HCT116 (cell line): ENCODE results near the gene DMBX1. TPM values are rescaled to one million over a fixed set of nuclear protein-coding genes. Genes with fewer than 3 reads are reported as not detected.

ENCODE experiments used
- ATAC-seq: fragments of 200-7000 bp; cut with Tn5 transposase; 2 replicates; pipeline ENCODE4 v1.9.1; 2020; ENCODE audit warnings: mild to moderate bottlenecking, moderate library complexity
- BruUV-seq: library from RNA; stranded (reverse); fragments of 400-500 nt; replicated peaks from 2 replicates; lab custom pipeline; 2021; lab: Mats Ljungman, UMichigan
- CTCF ChIA-PET: fragments of 300-600 bp; sonication (Branson Sonifier 250); formaldehyde crosslinking; loops from one replicate; lab custom pipeline; 2021; ENCODE audit warnings: antibody characterized with exemption; lab: Charles Lee
- POLR2A ChIA-PET: fragments of 300-600, 350-600 bp; sonication (Branson Sonifier 250); formaldehyde crosslinking; loops from one replicate; lab custom pipeline; 2021; ENCODE audit warnings: antibody characterized with exemption; lab: Charles Lee
- RAD21 ChIA-PET, 2 experiments: fragments of 300-600 bp; sonication (Branson Sonifier 250); formaldehyde crosslinking; loops; one replicate each; lab custom pipeline; 2023; ENCODE audit warnings: low total read pairs in 2 of 2; ENCODE audit not compliant: uncharacterized antibody in 2 of 2, unreplicated experiment in 2 of 2, low non-redundant PET in 1 of 2; lab: Charles Lee
- DNase-seq: peaks from one replicate; pipeline ENCODE4 v3.0.0-alpha.2; 2010; ENCODE audit warnings: low read depth, low spot score
- H2AFZ ChIP-seq: fragments of 200-600 bp; shearing (Covaris generic), sonication (generic); 2 replicates; pipeline ENCODE4 v1.6.1; 2017; ENCODE audit warnings: low read depth, mixed run types, mixed read lengths, antibody characterized with exemption, low read length; ENCODE audit not compliant: poor library complexity, severe bottlenecking
- H3K27ac ChIP-seq: 2 replicates; pipeline ENCODE4 v1.5.1; 2012; ENCODE audit warnings: low read depth, low read length
- H3K27me3 ChIP-seq: fragments of 200-600 bp; sonication (generic); 2 replicates; pipeline ENCODE4 v1.6.1; 2016; ENCODE audit warnings: mixed run types, low read length, mixed read lengths; ENCODE audit not compliant: insufficient read depth
- H3K36me3 ChIP-seq, 2 experiments: fragments of 200-500 bp in 1 of 2; fragments of 200-600 bp in 1 of 2; sonication (Bioruptor generic) in 1 of 2; sonication (generic) in 1 of 2; 2 replicates each; pipeline versions ENCODE4 v1.5.1 to v1.6.1; 2014 to 2016; ENCODE audit warnings: low read length in 2 of 2, inconsistent platforms in 1 of 2, mixed read lengths in 1 of 2, mixed run types in 1 of 2; ENCODE audit not compliant: insufficient read depth in 2 of 2, control insufficient read depth in 1 of 2
- H3K4me1 ChIP-seq, 2 experiments: fragments of 200-600 bp in 1 of 2; sonication (generic) in 1 of 2; 2 replicates each; pipeline versions ENCODE4 v1.5.1 to v1.6.1; 2012 to 2017; ENCODE audit warnings: low read length in 2 of 2, inconsistent platforms in 1 of 2, mild to moderate bottlenecking in 1 of 2, mixed read lengths in 1 of 2, mixed run types in 1 of 2, moderate library complexity in 1 of 2; ENCODE audit not compliant: insufficient read depth in 2 of 2, control insufficient read depth in 1 of 2
- H3K4me2 ChIP-seq: fragments of 200-600 bp; sonication (generic); 2 replicates; pipeline ENCODE4 v1.6.1; 2017; ENCODE audit warnings: mixed run types, low read length, mixed read lengths
- H3K4me3 ChIP-seq, 2 experiments: fragments of 200-600 bp in 1 of 2; sonication (generic) in 1 of 2; replicated peaks in 1 of 2; 2 replicates each; pipeline ENCODE4 v1.5.1; 2011 to 2016; ENCODE audit warnings: low read length in 2 of 2, control low read depth in 1 of 2, low read depth in 1 of 2, mild to moderate bottlenecking in 1 of 2, mixed read lengths in 1 of 2, mixed run types in 1 of 2
- H3K79me2 ChIP-seq: fragments of 200-600 bp; sonication (generic); 2 replicates; pipeline ENCODE4 v1.6.1; 2017; ENCODE audit warnings: mild to moderate bottlenecking, mixed run types, low read length, moderate library complexity, mixed read lengths; ENCODE audit not compliant: insufficient read depth
- H3K9ac ChIP-seq: fragments of 200-600 bp; sonication (generic); 2 replicates; pipeline ENCODE4 v1.6.1; 2016; ENCODE audit warnings: low read length, mixed read lengths
- H3K9me2 ChIP-seq: fragments of 200-600 bp; sonication (generic), shearing (Covaris generic); 2 replicates; pipeline ENCODE4 v1.6.1; 2017; ENCODE audit warnings: mixed run types, mild to moderate bottlenecking, moderate library complexity; ENCODE audit not compliant: insufficient read depth
- H3K9me3 ChIP-seq, 2 experiments: fragments of 200-500 bp in 1 of 2; fragments of 200-600 bp in 1 of 2; sonication (Bioruptor generic) in 1 of 2; sonication (generic) in 1 of 2; 2 replicates each; pipeline ENCODE4 v1.6.1; 2014 to 2017; ENCODE audit warnings: low read length in 2 of 2, mixed read lengths in 2 of 2, inconsistent platforms in 1 of 2, low read depth in 1 of 2, mild to moderate bottlenecking in 1 of 2, mixed run types in 1 of 2, moderate library complexity in 1 of 2; ENCODE audit not compliant: control insufficient read depth in 1 of 2, insufficient read depth in 1 of 2
- H4K20me1 ChIP-seq: fragments of 200-600 bp; sonication (generic), shearing (Covaris generic); 2 replicates; pipeline ENCODE4 v1.6.1; 2017; ENCODE audit warnings: mixed run types, mild to moderate bottlenecking, moderate library complexity; ENCODE audit not compliant: insufficient read depth
- ATF3 ChIP-seq: IDR thresholded peaks from 2 replicates; pipeline ENCODE4 v1.6.1; 2012
- CEBPB ChIP-seq: IDR thresholded peaks from 2 replicates; pipeline ENCODE4 v1.6.1; 2012; ENCODE audit warnings: low read depth
- EGR1 ChIP-seq: IDR thresholded peaks from 2 replicates; pipeline ENCODE4 v1.6.1; 2012; ENCODE audit warnings: low read depth
- ELF1 ChIP-seq: IDR thresholded peaks from 2 replicates; pipeline ENCODE4 v1.6.1; 2012; ENCODE audit warnings: low read depth, borderline replicate concordance
- EZH2phosphoT487 ChIP-seq: fragments of 200-600 bp; IDR thresholded peaks from 2 replicates; pipeline ENCODE4 v1.6.1; 2018; ENCODE audit warnings: antibody characterized with exemption, borderline replicate concordance
- FOSL1 ChIP-seq: IDR thresholded peaks from 2 replicates; pipeline ENCODE4 v1.6.1; 2012; ENCODE audit warnings: low read depth
- JUND ChIP-seq: IDR thresholded peaks from 2 replicates; pipeline ENCODE4 v1.6.1; 2012
- MAX ChIP-seq: IDR thresholded peaks from 2 replicates; pipeline ENCODE4 v1.6.1; 2012
- POLR2A ChIP-seq: IDR thresholded peaks from 2 replicates; pipeline ENCODE4 v1.7.0; 2011; ENCODE audit warnings: borderline replicate concordance; ENCODE audit not compliant: insufficient read depth, insufficient read length; ENCODE audit errors: extremely low read depth
- POLR2AphosphoS5 ChIP-seq: IDR thresholded peaks from 2 replicates; pipeline ENCODE4 v1.6.1; 2011; ENCODE audit warnings: mild to moderate bottlenecking, low read depth, low read length, moderate library complexity
- RAD21 ChIP-seq: IDR thresholded peaks from 2 replicates; pipeline ENCODE4 v1.6.1; 2012; ENCODE audit warnings: low read depth, mild to moderate bottlenecking
- SIN3A ChIP-seq: IDR thresholded peaks from 2 replicates; pipeline ENCODE4 v1.6.1; 2012; ENCODE audit warnings: low read depth
- SP1 ChIP-seq: IDR thresholded peaks from 2 replicates; pipeline ENCODE4 v1.6.1; 2012; ENCODE audit warnings: low read depth
- SRF ChIP-seq: IDR thresholded peaks from 2 replicates; pipeline ENCODE4 v1.6.1; 2012; ENCODE audit warnings: low read depth
- YY1 ChIP-seq: IDR thresholded peaks from 2 replicates; pipeline ENCODE4 v1.6.1; 2011; ENCODE audit warnings: low read length, low read depth, moderate library complexity, mild to moderate bottlenecking; ENCODE audit not compliant: insufficient replicate concordance; ENCODE audit errors: extremely low read depth
- ZBTB33 ChIP-seq: IDR thresholded peaks from 2 replicates; pipeline ENCODE4 v1.6.1; 2011; ENCODE audit warnings: mild to moderate bottlenecking, low read length, moderate library complexity; ENCODE audit not compliant: insufficient replicate concordance; ENCODE audit errors: extremely low read depth
- ZFX ChIP-seq: fragments of 450-650 bp; IDR thresholded peaks from 2 replicates; pipeline ENCODE4 v1.6.1; 2017
- ZNF274 ChIP-seq: fragments of 200-500 bp; sonication (Bioruptor generic); IDR thresholded peaks from 2 replicates; pipeline ENCODE4 v1.6.1; 2014; ENCODE audit warnings: mild to moderate bottlenecking, low read depth, low read length, inconsistent platforms
- intact Hi-C: fragments of 100-400 bp; cut with micrococcal nuclease; formaldehyde crosslinking; loops from 2 replicates; pipeline ENCODE4 v1.10.0; 2022
- total RNA-seq: library from RNA; stranded (reverse); gene quantifications from one replicate; pipeline ENCODE4 v1.2.1, GENCODE V29; 2021; ENCODE audit not compliant: unreplicated experiment

Gene DMBX1
- total RNA-seq, 1 experiment from 2014 or later = 4.3 TPM

- TF ChIP-seq ZNF274 (no peak), ATF3 (no peak), SP1 (no peak), JUND (no peak), CEBPB (no peak)
These were observed 37.4 kb upstream of the DMBX1 start (continued) for GRCh38 chr1:46451948-46452930.

- no peak for ATAC-seq
- Histone ChIP-seq H3K4me1 (no peaks in the 10 kb centered on the region), H2AFZ (no peak overlapping the region), H3K4me2 (no peak overlapping the region), H3K9me3 (no peaks in the 10 kb centered on the region), H3K27me3 (no peaks in the 10 kb centered on the region), H3K36me3 (no peaks in the 10 kb centered on the region), H4K20me1 (no peaks in the 10 kb centered on the region), H3K9me2 (no peaks in the 10 kb centered on the region), H3K27ac (no peak overlapping the region), H3K9ac (no peak overlapping the region), H3K79me2 (no peaks in the 10 kb centered on the region), H3K4me3 (no peak overlapping the region)
- intact Hi-C loops = no loop called here
- no peak for TF ChIP-seq SRF
- TF ChIP-seq FOSL1 = no peak
- no peak for TF ChIP-seq POLR2A
- no peak for TF ChIP-seq JUND
- no peak for TF ChIP-seq RAD21
- TF ChIP-seq MAX = no peak
- TF ChIP-seq POLR2AphosphoS5 = no peak
- no peak for TF ChIP-seq SIN3A
- no peak for TF ChIP-seq EZH2phosphoT487
- no peak for TF ChIP-seq YY1
- TF ChIP-seq ZFX = no peak
- no peak for TF ChIP-seq EGR1
- TF ChIP-seq ZBTB33 = no peak
- TF ChIP-seq CEBPB = no peak
- TF ChIP-seq ELF1 = no peak
- ChIA-PET RAD21 (no interaction called here), CTCF (interaction anchor here (1.2 kb wide), 1 partner anchor 11 kb away, joined by 3 read pairs; no protein-coding TSS in a partner anchor), POLR2A (interaction anchor here (0.6 kb wide), 1 partner anchor 46 kb away, joined by 3 read pairs; no protein-coding TSS in a partner anchor)
- DNase-seq = no peak
- no TSS peak for BruUV-seq
These were observed 36.7 kb upstream of the DMBX1 start for GRCh38 chr1:46452931-46453325.
